GM23248 (cell line): ENCODE measurements around the gene IRF4.

Experiments used
- EZH2 ChIP-seq: fragments of 200-600 bp; sonication (generic); IDR thresholded peaks from 2 replicates; pipeline ENCODE4 v1.6.1; 2018; ENCODE audit warnings: antibody characterized with exemption, mild to moderate bottlenecking; ENCODE audit not compliant: insufficient read depth, poor library complexity, severe bottlenecking
- EZH2phosphoT487 ChIP-seq: fragments of 200-600 bp; sonication (generic); IDR thresholded peaks from 2 replicates; pipeline ENCODE4 v1.6.1; 2018; ENCODE audit warnings: antibody characterized with exemption, moderate library complexity, mild to moderate bottlenecking, low read depth; ENCODE audit not compliant: insufficient read depth

DNA sequence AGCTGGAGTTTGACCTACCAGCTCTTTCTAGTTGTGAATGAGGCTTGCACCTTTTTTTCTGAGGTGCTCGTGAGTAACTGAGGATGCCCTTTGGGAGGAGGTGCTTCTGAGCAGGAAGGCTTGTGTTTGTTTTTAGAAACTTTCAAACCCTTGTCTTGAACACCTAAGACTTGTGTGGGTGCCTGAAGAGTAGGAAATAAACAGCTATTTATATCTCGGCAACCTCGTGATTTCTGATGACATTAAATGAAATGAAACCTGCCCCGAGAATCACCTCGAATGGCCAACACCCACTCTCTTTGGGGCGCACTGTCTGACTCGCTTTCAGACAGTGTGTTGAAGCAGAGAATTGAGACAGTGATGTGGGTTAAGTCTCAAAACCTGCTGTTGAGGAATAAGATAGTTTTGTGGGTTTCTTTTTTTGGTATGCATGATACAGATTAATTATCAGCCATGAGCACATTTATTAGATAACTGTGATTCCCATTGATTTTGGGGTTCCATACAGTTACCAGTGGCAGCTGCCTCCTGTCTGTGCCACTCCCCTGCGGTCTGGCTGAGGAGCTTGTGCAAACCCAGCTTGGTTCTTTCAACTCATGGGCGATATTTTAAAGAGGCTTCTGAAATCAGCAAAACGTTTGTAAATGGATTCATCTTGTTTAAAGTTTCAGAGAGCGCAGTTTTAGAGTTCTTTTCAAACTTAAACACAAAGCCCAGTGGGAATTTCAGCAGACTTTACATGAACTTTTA, 8.4 kb downstream of the IRF4 start:
- TF ChIP-seq EZH2, result no peak
- TF ChIP-seq EZH2phosphoT487, result no peak
